GM21381 (cell line): Measurements from ENCODE around the gene MOB1A.
A peak's percentile ranks its signal among the peaks of the same experiment; 100 is the strongest.
"Not testable (repeated sequence)": the region's sequence is repeated elsewhere in the genome, so short reads cannot be mapped to it uniquely, and the experiment has no call there.

Source experiments
- ATAC-seq: cut with Tn5 transposase; IDR thresholded peaks from one replicate; pipeline ENCODE4 v1.9.1; 2021; ENCODE audit warnings: mild to moderate bottlenecking, moderate library complexity; ENCODE audit not compliant: unreplicated experiment

MOB1A gene

DNA sequence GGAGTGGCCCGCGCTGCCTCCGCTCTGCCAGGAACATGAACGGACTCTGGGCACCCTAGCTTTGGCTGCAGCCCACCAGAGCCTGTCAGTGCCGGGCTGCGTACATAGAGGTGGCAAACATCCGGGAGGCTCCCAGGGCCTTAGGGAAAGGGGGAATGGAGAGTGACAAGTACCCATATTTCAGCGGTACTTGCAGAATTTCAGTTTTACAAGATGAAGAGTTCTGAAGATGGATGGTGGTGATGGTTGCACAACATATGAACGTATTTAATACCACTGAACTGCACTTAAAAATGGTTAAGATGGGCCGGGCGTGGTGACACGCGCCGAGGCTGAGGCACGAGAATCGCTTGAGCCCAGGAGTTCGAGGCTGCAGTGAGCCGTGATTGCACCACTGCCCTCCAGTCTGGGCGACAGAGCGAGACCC lies 20.6 kb upstream of the MOB1A start:
- no peak for ATAC-seq

DNA sequence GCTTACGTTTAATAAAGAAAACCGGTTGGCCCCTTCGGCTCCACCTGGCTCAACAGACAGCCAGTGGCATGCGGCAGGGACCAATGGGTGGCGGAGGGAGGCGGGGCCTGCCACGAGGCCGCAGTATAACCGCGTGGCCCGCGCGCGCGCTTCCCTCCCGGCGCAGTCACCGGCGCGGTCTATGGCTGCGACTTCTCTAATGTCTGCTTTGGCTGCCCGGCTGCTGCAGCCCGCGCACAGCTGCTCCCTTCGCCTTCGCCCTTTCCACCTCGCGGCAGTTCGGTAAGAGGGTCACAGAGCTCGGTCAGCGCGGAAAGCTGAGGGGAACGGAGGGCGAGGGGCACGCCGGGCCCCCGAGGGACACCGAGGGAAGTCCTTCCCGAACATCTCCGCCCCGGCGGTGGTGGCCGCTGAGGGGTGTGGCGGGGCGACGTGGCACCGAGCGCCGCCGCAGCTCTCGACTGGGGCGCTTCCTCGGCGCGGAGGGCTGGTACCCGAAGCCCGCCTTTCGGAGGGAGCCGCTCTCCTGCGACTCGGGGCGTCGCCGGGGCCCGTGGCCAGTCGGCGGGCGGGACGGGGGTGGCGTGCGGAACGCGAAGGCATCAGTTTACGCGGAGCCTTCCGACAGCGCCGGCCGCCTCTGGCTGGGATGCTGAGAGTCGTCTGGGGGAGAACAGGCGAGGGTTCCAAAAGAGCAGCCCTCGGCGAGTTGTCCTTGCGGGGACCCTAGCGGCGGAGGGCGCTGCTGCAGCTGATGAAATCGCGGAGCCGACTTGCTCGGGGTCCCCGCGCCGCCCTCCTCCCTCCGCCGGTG lies 20.0 kb upstream of the MOB1A start, which contains the start of gene MTHFD2:
Gene MTHFD2, plus strand, starts transcription at position 155 of the 814 bp plus-strand sequence. Its CDS starts 27 bp downstream, at position 182.
- ATAC-seq = peak; percentile 85

DNA sequence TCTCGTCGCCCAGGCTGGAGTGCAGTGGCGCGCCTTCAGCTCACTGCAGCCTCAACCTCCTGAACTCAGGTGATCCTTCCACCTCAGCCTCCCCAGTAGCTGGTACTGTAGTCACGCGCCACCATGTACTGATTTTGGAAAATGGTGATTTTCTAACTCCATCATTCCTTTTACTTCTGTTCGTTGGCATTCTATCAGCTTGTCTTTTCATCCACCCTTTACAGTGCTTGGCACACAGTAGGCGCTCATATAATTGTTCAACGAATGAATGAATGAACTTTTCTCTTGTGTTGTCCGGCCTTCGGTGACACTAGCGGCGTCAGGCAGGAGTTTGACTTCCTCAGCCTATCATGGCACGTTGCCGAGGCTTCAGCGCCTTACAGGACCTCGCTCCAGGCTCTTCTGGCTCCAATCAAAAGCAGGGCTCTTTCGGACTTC lies 19.4 kb upstream of the MOB1A start:
- ATAC-seq = no peak

DNA sequence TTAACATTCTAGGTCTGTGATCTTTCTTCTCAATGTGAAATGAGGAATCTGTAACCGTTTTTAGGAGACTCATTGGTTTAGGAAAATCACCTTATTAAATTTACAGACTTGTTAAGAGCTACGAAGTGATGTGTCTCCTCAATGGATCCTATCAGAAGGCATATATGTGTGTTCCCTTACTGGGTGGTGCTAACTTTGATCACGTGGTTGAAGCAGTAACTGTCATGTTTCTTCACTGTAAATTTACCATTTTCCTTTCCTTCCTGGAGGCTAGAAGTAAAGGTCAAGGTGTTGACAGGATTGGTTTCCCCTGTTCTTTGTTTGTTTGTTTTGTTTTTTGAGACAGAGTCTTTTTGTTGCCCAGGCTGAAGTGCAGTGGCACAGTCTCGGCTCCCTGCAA lies 18.4 kb upstream of the MOB1A start:
- no peak for ATAC-seq

DNA sequence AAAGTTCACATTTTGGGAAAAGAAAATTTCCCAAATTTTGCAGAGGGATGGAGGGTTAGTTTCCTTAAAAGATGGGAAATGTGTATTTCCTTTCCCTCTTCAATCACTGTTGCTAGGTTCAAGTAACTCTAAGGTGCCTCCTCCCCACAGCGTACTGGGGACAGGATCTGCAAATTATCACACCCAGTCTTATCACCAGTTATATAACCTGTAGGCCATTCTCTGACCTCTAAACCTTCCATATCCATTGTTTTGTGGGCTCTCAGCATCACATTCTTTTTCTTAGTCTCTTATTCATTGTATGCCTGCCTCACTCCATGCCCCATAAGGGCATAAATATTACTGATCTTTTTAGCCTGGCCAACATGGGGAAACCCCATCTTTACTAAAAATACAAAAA lies 16.1 kb upstream of the MOB1A start:
- no peak for ATAC-seq

DNA sequence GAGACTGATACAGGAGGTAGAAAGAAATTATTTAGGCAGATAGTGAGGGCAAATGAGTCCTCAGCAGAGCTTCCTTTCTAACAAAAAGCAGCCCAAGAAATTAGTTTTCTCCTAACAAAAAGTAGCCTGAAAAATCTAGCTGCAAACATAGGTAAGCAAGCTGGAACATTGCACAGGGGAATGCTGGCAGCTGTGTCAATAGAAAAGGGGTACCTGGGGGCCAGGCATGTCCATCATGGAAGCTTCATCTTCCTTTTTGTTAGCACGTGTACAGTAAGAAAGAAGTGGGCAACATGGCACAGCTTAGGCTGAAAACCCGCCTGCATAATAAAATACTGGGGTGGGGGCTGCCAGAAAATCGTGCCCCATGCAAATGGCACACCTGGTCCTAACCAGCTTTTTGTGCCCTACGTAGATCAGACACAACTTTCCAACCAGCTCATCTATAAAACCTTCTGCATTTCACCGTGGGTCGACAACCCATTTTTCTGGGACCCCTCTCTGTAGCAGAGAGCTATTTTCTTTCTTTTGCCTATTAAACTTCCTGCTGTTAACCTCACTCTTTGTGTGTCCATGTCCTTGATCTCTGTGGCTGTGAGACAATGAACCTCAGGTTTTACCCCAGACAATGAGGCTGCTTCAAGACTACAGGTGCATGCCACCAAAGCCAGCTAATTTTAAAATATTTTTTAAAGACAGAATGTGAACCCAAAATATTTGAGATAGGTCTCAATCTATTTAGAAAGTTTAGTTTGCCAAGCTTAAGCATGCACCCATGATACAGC lies 13.1 kb upstream of the MOB1A start:
- no peak for ATAC-seq

DNA sequence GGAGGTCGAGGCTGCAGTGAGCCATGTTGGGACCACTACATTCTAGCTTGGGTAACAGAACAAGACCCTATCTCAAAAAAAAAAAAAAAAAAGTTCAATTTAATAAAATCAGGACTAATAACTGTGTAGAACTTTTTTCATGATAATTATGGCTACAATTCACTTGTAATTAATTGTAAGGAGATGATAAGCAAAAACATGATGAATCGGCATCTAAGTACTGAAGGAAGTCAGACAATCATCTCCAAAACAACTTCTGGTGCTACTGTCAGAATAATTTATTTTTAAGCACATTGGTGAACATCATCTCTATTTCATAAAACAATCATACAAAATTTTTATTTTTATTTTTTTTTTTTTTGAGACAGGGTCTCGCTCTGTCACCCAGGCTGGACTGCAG lies 10.0 kb upstream of the MOB1A start:
- no peak for ATAC-seq

DNA sequence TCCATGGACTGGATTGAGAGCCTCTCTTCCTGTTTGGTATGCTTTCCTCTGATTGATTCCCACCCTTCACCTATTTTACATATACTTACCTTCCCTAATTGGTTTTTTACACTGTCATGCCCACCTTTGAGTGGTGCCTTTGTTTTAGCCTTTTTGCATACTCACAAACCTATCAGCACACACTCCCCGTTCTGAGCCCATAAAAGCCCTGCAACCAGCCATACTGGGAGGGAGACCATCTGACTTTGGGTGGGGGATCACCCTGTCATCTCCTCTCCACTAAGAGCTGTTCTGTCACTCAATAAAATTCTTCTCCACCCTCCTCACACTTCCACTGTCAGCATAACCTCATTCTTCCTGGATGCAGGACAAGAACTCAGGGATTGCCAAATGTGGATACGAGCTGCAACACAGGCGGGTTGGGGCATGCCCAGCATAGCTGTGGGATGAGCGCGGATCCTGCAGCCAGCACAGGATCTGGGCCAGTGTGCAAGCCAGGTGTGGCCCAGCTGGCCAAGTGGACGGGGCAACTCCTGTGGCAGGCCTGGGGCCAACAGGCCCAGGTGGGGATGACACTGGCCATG lies 9.4 kb upstream of the MOB1A start:
- ATAC-seq = no peak

DNA sequence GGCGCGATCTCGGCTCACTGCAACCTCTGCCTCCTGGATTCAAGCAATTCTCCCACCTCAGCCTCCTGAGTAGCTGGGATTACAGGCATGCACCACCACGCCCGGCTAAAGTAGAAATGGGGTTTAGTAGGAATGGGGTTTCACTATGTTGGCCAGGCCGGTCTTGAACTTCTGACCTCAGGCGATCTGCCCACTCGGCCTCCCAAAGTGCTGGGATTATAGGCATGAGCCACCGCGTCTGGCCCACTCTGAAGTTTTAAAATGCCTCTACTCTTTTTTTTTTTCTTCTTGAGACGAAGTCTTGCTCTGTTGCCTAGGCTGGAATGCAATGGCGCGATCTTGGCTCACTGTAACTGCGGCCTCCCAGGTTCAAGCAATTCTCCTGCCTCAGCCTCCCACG lies 8.0 kb upstream of the MOB1A start:
- ATAC-seq = not testable (repeated sequence)

DNA sequence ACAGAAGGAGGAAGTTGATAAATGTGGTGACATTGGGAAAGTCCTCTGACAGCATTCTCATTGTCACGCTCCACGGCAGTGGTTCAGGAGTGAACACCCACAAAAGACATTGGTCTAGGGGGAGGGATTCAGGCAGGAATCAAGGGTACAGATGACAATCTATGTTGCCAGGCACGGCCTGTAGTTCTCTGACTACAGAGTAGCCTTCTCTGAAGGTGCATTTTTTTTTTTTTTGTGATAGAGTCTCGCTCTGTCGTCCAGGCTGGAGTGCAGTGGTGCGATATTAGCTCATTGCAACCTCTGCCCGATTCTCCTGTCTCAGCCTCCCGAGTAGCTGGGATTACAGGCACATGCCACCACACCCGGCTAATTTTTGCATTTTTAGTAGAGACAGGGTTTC lies 7.4 kb upstream of the MOB1A start:
- ATAC-seq = peak; percentile 59

DNA sequence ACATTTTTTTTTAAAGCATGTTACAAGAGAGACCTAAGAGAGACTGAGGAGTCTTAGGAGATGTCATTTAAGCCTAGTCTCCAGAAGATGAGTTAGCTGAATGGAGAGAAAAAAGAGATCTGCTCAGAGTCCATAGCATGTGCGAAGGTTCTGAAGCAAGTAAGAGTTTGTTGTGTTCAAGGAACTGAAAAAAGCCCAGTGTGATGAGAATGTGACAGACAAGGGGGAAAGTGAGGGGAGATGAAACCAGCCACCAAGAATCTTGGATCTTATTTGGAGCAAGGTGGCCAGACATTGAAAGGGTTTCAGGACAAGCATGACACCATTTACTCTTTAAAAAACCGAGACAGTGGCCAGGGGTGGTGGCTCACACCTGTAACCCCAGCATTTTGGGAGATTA lies 5.2 kb upstream of the MOB1A start:
- no peak for ATAC-seq

DNA sequence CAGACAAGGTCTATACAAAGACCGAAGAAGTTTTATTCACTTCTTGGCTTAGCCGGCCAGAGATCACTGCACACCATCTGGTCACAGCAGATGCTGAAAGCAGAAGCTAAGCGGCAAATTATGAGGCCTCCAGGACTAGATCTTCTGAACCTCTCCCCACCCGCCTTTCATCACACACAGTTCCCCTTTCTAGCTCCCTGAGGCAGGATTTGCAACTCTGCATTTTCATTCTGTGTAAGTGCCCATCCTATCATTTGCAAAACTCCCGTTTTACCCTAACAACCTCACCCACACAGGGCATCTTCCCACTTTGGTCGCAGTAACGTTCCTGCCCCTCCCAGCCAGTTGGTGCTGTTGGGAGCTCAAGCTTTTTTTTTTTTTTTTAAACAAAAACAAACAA lies 3.1 kb upstream of the MOB1A start:
- ATAC-seq = no peak

DNA sequence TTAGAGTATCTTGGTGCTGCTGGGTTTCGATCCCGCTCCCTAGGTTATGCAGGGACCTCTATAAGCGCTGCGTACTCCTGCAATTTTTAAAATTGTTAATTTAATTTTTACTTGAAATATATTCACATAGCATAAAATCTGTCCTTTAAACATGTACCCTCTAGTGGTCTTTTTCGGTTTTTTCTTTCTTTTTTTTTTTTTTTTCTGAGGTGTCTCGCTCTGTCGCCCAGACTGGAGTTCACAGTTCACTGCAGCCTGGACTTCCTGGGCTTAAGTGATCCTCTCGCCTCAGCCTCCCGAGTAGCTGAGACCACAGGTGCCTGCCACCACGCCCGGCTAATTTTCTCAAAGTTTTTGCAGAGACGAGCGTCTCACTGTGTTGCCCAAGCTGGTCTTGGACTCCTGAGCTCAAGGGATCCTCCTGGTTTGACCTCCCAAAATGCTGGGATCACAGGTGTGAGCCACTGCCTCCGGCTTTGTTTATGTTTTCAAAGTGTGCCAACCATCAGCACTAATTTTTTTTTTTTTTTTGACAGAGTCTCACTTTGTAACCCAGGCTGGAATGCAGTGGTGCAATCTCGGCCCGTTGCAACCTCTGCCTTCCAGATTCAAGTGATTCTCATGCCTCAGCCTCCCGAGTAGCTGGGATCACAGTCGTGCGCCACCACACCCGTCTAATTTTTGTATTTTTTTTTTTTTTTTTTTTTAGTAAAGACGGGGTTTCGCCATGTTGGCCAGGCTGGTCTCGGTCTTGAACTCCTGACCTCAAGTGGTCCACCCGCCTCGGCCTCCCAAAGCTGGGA lies 585 bp upstream of the MOB1A start:
- peak; percentile 6 for ATAC-seq

DNA sequence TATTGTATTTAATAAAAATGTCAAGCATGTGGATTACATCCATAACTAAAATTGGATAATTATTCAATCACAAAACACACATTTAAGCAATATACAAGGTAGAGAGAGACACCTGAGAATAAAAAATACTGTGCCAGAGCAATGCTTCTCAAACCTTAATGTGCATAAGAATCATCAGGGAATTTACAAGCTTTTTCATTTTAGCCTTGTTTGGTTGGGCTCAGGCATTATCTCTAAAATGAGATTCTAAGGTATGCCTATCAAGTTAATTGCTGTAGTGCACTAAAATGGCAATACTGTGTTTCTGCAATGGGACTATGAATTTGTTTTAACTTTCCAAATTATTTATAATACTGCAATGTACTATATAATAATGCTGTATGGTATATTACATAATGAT lies 983 bp downstream of the MOB1A start:
- ATAC-seq = no peak

DNA sequence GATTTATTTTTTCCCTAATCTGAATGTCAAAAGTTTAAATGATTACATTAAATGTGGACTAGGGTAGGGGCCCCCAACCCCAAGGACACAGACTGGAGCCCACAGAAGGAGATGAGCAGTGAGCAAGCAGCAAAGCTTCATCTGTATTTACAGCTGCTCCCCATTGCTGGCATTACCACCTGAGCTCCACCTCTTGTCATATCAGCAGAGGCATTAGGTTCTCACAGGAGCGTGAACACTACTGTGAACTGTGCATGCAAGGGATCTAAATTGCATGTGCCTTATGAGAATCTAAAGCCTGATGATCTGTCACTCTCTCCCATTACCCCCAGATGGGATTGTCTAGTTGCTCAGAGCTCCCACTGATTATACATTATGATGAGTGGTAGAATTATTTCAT lies 3.8 kb downstream of the MOB1A start:
- no peak for ATAC-seq

DNA sequence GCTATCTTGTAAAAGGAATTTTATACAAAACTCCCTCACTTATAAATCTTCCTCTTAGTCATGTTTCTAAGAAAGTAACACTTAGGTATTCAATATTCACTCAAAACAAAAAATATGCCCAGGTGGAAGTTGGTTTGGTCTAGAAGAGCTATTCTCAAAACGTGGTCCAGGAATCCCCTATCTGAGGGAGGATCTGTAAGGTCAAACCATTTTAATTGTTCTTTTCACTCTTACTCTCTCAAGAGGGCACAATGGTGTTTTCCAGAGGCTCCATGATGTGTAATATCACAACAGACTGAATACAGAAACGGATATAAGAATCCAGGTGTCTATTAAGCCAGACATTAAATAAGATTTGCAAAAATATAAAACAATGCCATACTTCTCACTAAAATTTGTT lies 9.9 kb downstream of the MOB1A start:
- ATAC-seq = no peak

DNA sequence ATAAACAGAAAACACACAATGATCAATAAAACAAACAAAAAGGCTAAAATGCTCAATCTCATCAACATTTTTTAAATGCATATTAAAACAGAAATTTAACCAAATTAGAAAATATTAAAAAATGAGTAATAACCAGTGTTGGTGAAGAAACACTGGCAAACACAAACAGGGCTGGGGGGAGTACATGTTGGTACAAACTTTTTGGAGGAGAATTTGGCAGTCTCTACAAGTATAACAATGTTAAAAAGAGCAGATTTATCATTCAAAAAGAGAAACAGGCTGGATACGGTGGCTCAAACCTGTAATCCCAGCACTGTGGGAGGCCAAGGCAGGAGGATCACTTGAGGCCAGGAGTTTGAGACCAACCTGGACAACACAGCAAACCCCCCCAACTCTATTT lies 13.9 kb downstream of the MOB1A start:
- ATAC-seq = no peak

DNA sequence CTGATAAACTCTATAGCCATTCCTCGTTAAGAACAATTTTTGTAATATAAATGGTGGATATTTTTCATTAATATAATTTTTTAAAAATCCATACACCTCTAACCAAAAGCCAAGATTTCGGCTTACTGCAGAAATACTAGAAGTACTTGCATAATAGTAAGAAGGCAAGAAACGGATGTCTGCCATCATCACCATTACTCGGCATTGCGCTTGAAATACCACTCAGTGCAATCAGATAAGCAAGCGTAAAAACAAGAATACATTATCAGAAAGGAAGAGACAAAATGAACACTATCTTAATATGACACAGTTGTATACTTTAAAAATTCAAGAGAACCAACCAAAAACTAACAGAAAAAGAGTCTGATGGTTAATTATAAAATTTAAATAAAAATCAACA lies 15.7 kb downstream of the MOB1A start:
- no peak for ATAC-seq

DNA sequence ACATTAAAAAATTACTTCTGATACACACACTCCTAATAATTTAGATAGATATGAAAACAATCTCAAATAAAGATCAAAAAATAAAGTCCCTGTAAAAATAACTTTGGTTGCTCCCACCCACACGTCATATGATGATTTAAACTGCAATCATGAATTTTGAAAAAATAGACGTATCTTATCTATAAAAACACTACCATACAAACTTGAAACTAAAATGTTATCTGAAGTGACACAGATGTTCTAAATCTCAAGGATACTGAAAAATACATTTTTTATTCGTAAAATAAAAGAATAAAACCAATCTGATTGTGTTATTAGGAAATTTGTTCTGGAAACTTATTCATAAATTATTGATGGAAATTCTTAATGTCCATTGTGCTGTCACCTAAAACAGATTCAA lies 22.8 kb downstream of the MOB1A start:
- ATAC-seq = no peak

DNA sequence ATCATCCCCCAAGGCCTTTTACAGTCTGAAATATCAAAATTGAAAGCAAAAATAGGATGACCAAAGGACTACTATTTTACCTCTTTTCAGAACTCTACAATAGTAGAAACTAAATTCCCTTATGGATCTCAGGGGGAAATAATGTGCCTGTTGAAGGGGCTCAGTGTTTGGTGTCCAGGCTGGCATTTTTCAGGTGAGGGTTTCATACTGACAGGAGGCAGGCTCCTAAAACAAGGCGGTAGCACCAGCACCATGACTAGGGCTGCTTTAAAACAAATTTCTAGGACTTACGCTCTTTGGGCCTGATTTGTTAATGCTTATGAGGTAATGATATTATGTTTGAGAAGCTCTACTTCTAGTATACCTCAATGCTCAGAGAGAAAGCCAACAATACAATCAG lies 25.7 kb downstream of the MOB1A start:
- no peak for ATAC-seq
